ENCODE data around the gene SF3A1. TPM values are rescaled to one million over a fixed set of nuclear protein-coding genes. Genes with fewer than 3 reads are reported as not detected.

SF3A1 gene
- total RNA-seq, 2 donors from 2014 or later: 30.6 to 77.1 TPM

- WGBS, 2 donors: 1 to 3% methylated on average over 9 of the region's 9 CpGs
- Histone ChIP-seq H3K9me3 (no peaks in the 10 kb centered on the region), H3K4me1 (peaks cover 42% of the 10 kb centered on the region), H3K4me3 (peak overlapping the region; percentile 75 to 77), H3K27ac (peak overlapping the region in 3 of 4 donors; percentile 97 to 99 (median 98)), H3K27me3 (no peaks in the 10 kb centered on the region), H3K36me3 (replicated peaks in 1 of 2; ENCODE audit: insufficient read depth in 1 of 2, low read depth in 2 of 2) (peaks cover 0 to 5% of the 10 kb centered on the region in 2 donors)
- ATAC-seq (no peak), DNase-seq (no peak)
- TF ChIP-seq, protein P1, sequence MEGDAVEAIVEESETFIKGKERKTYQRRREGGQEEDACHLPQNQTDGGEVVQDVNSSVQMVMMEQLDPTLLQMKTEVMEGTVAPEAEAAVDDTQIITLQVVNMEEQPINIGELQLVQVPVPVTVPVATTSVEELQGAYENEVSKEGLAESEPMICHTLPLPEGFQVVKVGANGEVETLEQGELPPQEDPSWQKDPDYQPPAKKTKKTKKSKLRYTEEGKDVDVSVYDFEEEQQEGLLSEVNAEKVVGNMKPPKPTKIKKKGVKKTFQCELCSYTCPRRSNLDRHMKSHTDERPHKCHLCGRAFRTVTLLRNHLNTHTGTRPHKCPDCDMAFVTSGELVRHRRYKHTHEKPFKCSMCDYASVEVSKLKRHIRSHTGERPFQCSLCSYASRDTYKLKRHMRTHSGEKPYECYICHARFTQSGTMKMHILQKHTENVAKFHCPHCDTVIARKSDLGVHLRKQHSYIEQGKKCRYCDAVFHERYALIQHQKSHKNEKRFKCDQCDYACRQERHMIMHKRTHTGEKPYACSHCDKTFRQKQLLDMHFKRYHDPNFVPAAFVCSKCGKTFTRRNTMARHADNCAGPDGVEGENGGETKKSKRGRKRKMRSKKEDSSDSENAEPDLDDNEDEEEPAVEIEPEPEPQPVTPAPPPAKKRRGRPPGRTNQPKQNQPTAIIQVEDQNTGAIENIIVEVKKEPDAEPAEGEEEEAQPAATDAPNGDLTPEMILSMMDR (IDR thresholded peaks at IDR 0.05): no peak
- TF ChIP-seq POLR2A (IDR thresholded peaks at IDR 0.05): no peak
- intact Hi-C loops (cut with DNase I): no loop called here
Measured at GRCh38 chr22:30357236-30357570, 509 bp upstream of the SF3A1 start.

DNA sequence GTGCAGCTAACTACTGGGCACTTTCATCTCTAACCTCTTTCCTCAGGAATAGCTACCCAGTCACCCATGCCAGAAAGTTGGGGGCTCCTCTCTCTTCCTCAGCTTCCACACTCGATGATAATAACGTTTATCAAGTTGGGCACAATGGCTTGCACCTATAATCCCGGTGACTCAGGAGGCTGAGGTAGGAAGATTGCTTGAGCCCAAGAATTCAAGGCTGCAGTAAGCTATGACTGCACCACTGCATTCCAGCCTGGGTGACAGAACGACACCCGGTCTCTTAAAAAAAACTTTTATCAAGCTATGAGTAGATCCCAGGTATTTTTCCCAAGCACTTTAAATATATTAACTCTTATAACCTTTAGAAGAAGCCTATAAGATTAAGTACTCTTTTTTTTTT is 2.0 kb downstream of the SF3A1 start:
- intact Hi-C loops (cut with DNase I): no loop called here
- Histone ChIP-seq H3K27ac (no peak overlapping the region), H3K4me1 (peaks cover 42% of the 10 kb centered on the region), H3K36me3 (replicated peaks in 1 of 2; ENCODE audit: insufficient read depth in 1 of 2, low read depth in 2 of 2) (peaks cover 0 to 20% of the 10 kb centered on the region in 2 donors), H3K9me3 (no peaks in the 10 kb centered on the region), H3K4me3 (no peak overlapping the region), H3K27me3 (no peaks in the 10 kb centered on the region)
- no peak for DNase-seq
- WGBS, 2 donors: 25 to 30% methylated on average over 5 of the region's 5 CpGs
- ATAC-seq: no peak
- TF ChIP-seq POLR2A (IDR thresholded peaks at IDR 0.05): no peak
- TF ChIP-seq, protein P1 (IDR thresholded peaks at IDR 0.05): no peak

GRCh38 chr22:30351226-30351625 is 5.5 kb downstream of the SF3A1 start:
- no peak for DNase-seq
- Histone ChIP-seq H3K4me3 (no peak overlapping the region), H3K27me3 (no peaks in the 10 kb centered on the region), H3K4me1 (peaks cover 31% of the 10 kb centered on the region), H3K27ac (no peak overlapping the region), H3K9me3 (no peaks in the 10 kb centered on the region), H3K36me3 (replicated peaks in 1 of 2; ENCODE audit: insufficient read depth in 1 of 2, low read depth in 2 of 2) (peaks cover 0 to 20% of the 10 kb centered on the region in 2 donors)
- no peak for ATAC-seq
- TF ChIP-seq, protein P1 (IDR thresholded peaks at IDR 0.05): no peak
- no peak for TF ChIP-seq POLR2A (IDR thresholded peaks at IDR 0.05)
- WGBS, 2 donors: 91 to 99% methylated on average over 3 of the region's 3 CpGs
- intact Hi-C loops (cut with DNase I): no loop called here

DNA sequence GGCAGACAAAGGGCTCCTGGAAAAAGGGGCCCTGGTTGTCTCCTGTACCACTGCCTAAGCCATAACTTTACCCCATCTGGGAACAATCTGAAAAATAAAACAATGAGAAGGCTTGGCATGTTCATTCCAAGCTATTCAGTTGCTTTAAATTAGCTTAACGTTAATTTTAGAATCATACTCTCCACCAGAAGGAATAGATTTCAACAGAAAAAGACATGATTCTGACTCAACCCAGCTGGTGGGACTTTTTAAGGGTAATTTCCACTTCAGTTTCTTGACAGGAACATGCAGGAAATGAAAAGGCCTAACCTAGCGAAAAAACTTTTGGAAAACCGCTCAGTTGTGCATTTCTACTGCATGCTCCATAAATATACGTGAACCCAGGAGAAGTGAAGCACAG is 7.9 kb downstream of the SF3A1 start:
- no peak for ATAC-seq
- Histone ChIP-seq H3K27me3 (no peaks in the 10 kb centered on the region), H3K27ac (no peak overlapping the region), H3K4me3 (no peak overlapping the region), H3K4me1 (peaks cover 8% of the 10 kb centered on the region), H3K9me3 (no peaks in the 10 kb centered on the region), H3K36me3 (replicated peaks in 1 of 2; ENCODE audit: insufficient read depth in 1 of 2, low read depth in 2 of 2) (peaks cover 18 to 43% of the 10 kb centered on the region in 2 donors)
- DNase-seq: no peak
- intact Hi-C loops (cut with DNase I): no loop called here
- TF ChIP-seq, protein P1 (IDR thresholded peaks at IDR 0.05): no peak
- TF ChIP-seq POLR2A (IDR thresholded peaks at IDR 0.05): no peak
- 89 to 90% methylated on average over 4 of the region's 4 CpGs for WGBS, 2 donors

DNA sequence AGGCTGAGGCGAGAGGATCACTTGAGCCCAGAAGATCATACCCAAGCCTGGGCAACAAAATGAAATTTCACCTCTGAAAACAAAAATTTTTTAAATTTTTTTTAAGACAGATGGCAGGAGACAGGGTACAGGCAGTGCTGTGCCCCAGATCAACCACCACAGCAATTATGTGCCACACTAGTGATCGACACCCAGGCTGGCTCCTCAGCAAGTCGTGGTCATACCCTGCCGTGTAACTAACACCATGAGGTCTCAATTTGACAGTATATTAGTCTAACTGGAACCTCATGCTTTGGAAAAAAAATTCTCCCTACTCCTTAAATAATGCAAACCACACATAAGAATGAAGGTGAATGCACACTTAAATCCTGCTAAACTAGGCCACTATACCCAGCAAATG is 8.3 kb downstream of the SF3A1 start:
- H3K9me3 ChIP-seq: no peaks in the 10 kb centered on the region
- DNase-seq: no peak
- H3K27ac ChIP-seq: no peak overlapping the region
- WGBS, 2 donors: 84 to 92% methylated on average over 4 of the region's 4 CpGs
- TF ChIP-seq, protein P1 (IDR thresholded peaks at IDR 0.05): no peak
- TF ChIP-seq POLR2A (IDR thresholded peaks at IDR 0.05): no peak
- peaks cover 4% of the 10 kb centered on the region for H3K4me1 ChIP-seq
- intact Hi-C loops (cut with DNase I): no loop called here
- H3K36me3 ChIP-seq (replicated peaks in 1 of 2; ENCODE audit: insufficient read depth in 1 of 2, low read depth in 2 of 2): peaks cover 19 to 47% of the 10 kb centered on the region in 2 donors
- H3K4me3 ChIP-seq: no peak overlapping the region
- ATAC-seq: no peak
- no peaks in the 10 kb centered on the region for H3K27me3 ChIP-seq

All from body of pancreas (tissue), 4 donors.